Measurements from ENCODE around the gene NHERF1. TPM values are rescaled to one million over a fixed set of nuclear protein-coding genes. Genes with fewer than 3 reads are reported as not detected.

The NHERF1 gene
- total and polyA plus RNA-seq, 2 of the 4 experiments (the other 2 are of a cell fraction): 3.8 to 11.8 TPM

DNA sequence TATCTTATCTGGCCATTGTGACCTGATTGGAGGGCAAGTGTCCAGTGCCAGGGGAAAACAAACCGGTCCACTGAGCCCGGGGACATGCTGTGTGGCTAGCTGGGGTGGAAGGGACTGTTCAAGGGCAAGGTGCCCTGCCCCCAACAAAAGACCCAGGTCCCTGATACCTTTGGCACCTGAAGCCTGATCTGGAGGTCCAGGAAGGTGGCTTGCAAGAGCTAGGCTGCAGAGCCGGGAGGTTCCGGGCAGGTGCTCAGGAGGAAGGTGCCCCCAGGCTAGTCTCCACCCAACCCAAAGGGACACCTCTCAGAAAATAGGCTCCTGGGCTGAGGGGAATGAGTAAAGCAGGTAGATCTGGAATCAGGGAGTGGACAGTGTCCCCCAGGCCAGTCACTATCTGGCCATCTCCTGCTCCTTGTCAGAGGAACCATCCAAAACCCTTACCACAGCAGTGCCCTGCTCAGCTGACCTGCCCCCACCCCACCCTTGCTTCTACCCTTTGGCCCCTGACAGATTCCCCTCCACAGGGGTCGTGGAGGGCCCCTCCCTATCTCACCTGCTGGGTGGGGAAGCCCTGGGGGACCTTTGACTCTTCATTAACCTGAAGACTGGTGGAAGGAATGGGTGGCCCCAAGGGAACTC is 21.5 kb downstream of the NHERF1 start:
- in situ Hi-C loops (cut with MboI; ENCODE audit: low sequenced_read_pairs): no loop called here
- dilution Hi-C loops (cut with HindIII; ENCODE audit: low sequenced_read_pairs, unreplicated experiment): no loop called here

More for the DNA sequence above, 21.5 kb downstream of the NHERF1 start:
- no peak overlapping the region for H3K18ac ChIP-seq (ENCODE audit: low read depth, low read length)
- no peak overlapping the region for H4K91ac ChIP-seq (ENCODE audit: insufficient read depth, low read depth, low read length)
- peaks cover 15% of the 10 kb centered on the region for H3K4me1 ChIP-seq (ENCODE audit: control insufficient read depth, insufficient read depth, low read length)
- no peak overlapping the region for H2AK9ac ChIP-seq (replicated peaks; ENCODE audit: low read depth, low read length, poor library complexity)
- H3K36me3 ChIP-seq (ENCODE audit: control insufficient read depth, insufficient read depth, low read length): peaks cover 35% of the 10 kb centered on the region
- no peak overlapping the region for H2BK20ac ChIP-seq (ENCODE audit: low read depth, low read length)
- no peak overlapping the region for H3K4me3 ChIP-seq (ENCODE audit: insufficient read depth, low read depth, low read length)
- no peak overlapping the region for H3K14ac ChIP-seq (replicated peaks; ENCODE audit: low read depth, low read length)
- no peak overlapping the region for H2BK15ac ChIP-seq (ENCODE audit: low read depth, low read length)
- WGBS, 2 experiments (ENCODE audit: extremely low coverage in 2 of 2, insufficient read length in 1 of 2): 63% methylated on average over 2 of the region's 5 CpGs; no CpG with 5 or more reads in 1 of the 2 experiments
- BruUV-seq (replicated peaks): no TSS peak
- no peak overlapping the region for H2BK5ac ChIP-seq (ENCODE audit: low read depth, low read length, poor library complexity, severe bottlenecking)
- H3K4ac ChIP-seq (ENCODE audit: low read depth, low read length): no peak overlapping the region
- no peak overlapping the region for H4K8ac ChIP-seq (ENCODE audit: low read depth in 2 of 2, low read length in 2 of 2)
- H3K4me2 ChIP-seq (ENCODE audit: low read depth, low read length): no peak overlapping the region
- no peak overlapping the region for H3K27ac ChIP-seq (ENCODE audit: insufficient read depth, low read length)
- no peaks in the 10 kb centered on the region for H3K27me3 ChIP-seq (ENCODE audit: control insufficient read depth, insufficient read depth, low read length)
- H2BK120ac ChIP-seq (ENCODE audit: low read depth, low read length): no peak overlapping the region
- H3K9me1 ChIP-seq (ENCODE audit: insufficient read depth, low read length): peaks cover 9% of the 10 kb centered on the region; the same call in 1 of the 2 replicates
- ATAC-seq (ENCODE audit: low read depth): no peak
- TF ChIP-seq NFE2L2 (IDR thresholded peaks at IDR 0.05; ENCODE audit: low read depth, low read length): no peak
- H3K56ac ChIP-seq (ENCODE audit: extremely low read depth, insufficient read depth, low read length): no peak overlapping the region
- no peaks in the 10 kb centered on the region for H3K9me3 ChIP-seq (ENCODE audit: control insufficient read depth, insufficient read depth, low read length)
- no peak overlapping the region for H3K23ac ChIP-seq (ENCODE audit: low read depth, low read length)
- H2AFZ ChIP-seq (replicated peaks; ENCODE audit: low read length, poor library complexity): no peak overlapping the region
- intact Hi-C loops (cut with micrococcal nuclease): loop anchor here (1.0 kb wide), 1 partner anchor 113 kb away; no protein-coding TSS in a partner anchor
- H4K20me1 ChIP-seq (ENCODE audit: insufficient read depth, low read length): peaks cover 10% of the 10 kb centered on the region
- CTCF ChIA-PET: no interaction called here
- no peak overlapping the region for H4K5ac ChIP-seq (ENCODE audit: low read depth, low read length)
- no peak overlapping the region for H2AK5ac ChIP-seq (ENCODE audit: low read depth, low read length)
- POLR2A ChIA-PET (ENCODE audit: unreplicated experiment): no interaction called here
- H3K79me1 ChIP-seq (ENCODE audit: low read depth in 1 of 2, low read length in 2 of 2): peaks cover 14 to 20% of the 10 kb centered on the region in 2 experiments; a peak in 3 of 4 replicates
- H3K9ac ChIP-seq (ENCODE audit: low read depth, low read length): no peak overlapping the region
- DNase-seq: no peak
